ENCODE measurements around the gene ATP13A2. TPM values are rescaled to one million over a fixed set of nuclear protein-coding genes. Genes with fewer than 3 reads are reported as not detected.

ATP13A2 gene
- polyA plus RNA-seq, 1 donor (not counting 4 experiments of a cell fraction or from before 2014, with no cell fraction given), result 19.7 TPM

- Histone ChIP-seq H3K4me1 (ENCODE audit: control insufficient read depth, extremely low read depth, insufficient read depth, low read length) (peaks cover 5% of the 10 kb centered on the region), H3K79me2 (ENCODE audit: control insufficient read depth, insufficient read depth, low read length) (no peaks in the 10 kb centered on the region), H2AFZ (ENCODE audit: control insufficient read depth, low read length) (no peak overlapping the region), H3K27ac (ENCODE audit: control insufficient read depth, insufficient read depth, low read length) (no peak overlapping the region), H4K20me1 (ENCODE audit: control insufficient read depth, extremely low read depth, insufficient read depth, low read length) (no peaks in the 10 kb centered on the region), H3K4me3 (ENCODE audit: control insufficient read depth in 2 of 3, extremely low read depth in 1 of 3, insufficient read depth in 2 of 3, low read depth in 1 of 3, low read length in 3 of 3) (no peak overlapping the region), H3K9me3 (ENCODE audit: control insufficient read depth, low read depth, low read length) (no peaks in the 10 kb centered on the region), H3K36me3 (ENCODE audit: control insufficient read depth in 2 of 2, extremely low read depth in 1 of 2, insufficient read depth in 2 of 2, low read length in 2 of 2) (peaks cover 14 to 27% of the 10 kb centered on the region in 2 experiments), H3K27me3 (ENCODE audit: control insufficient read depth, extremely low read depth, insufficient read depth, low read length) (no peaks in the 10 kb centered on the region), H3K9ac (ENCODE audit: control insufficient read depth, extremely low read depth, insufficient read depth, low read length) (no peak overlapping the region), H3K9me1 (ENCODE audit: control insufficient read depth, extremely low read depth, insufficient read depth, low read length) (no peaks in the 10 kb centered on the region), H3K4me2 (ENCODE audit: control insufficient read depth, extremely low read depth, insufficient read depth, low read depth, low read length) (no peak overlapping the region)
- DNase-seq (ENCODE audit: low read depth, low spot score), result no peak
- dilution Hi-C loops (cut with MboI; ENCODE audit: extremely low pct_ligation_motif_present, low sequenced_read_pairs), result no loop called here
- FAIRE-seq, result no peak
- TF ChIP-seq EZH2 (IDR thresholded peaks at IDR 0.05; ENCODE audit: low read length) (no peak), CTCF (optimal IDR thresholded peaks at IDR 0.05 in 1 of 3, IDR thresholded peaks at IDR 0.05 in 1 of 3, conservative IDR thresholded peaks at IDR 0.05 in 1 of 3; ENCODE audit: extremely low read depth in 1 of 3, insufficient read depth in 2 of 3, low read length in 3 of 3) (no peak)
Observed at GRCh38 chr1:16992102-16992501, 19.6 kb downstream of the ATP13A2 start.

- no peak overlapping the region for H3K9ac ChIP-seq (ENCODE audit: control insufficient read depth, extremely low read depth, insufficient read depth, low read length)
- dilution Hi-C loops (cut with MboI; ENCODE audit: extremely low pct_ligation_motif_present, low sequenced_read_pairs), result no loop called here
- H3K9me1 ChIP-seq (ENCODE audit: control insufficient read depth, extremely low read depth, insufficient read depth, low read length), result no peaks in the 10 kb centered on the region
- peaks cover 14 to 26% of the 10 kb centered on the region in 2 experiments for H3K36me3 ChIP-seq (ENCODE audit: control insufficient read depth in 2 of 2, extremely low read depth in 1 of 2, insufficient read depth in 2 of 2, low read length in 2 of 2)
- no peaks in the 10 kb centered on the region for H3K27me3 ChIP-seq (ENCODE audit: control insufficient read depth, extremely low read depth, insufficient read depth, low read length)
- H3K4me2 ChIP-seq (ENCODE audit: control insufficient read depth, extremely low read depth, insufficient read depth, low read depth, low read length), result no peak overlapping the region
- H3K27ac ChIP-seq (ENCODE audit: control insufficient read depth, insufficient read depth, low read length), result no peak overlapping the region
- no peaks in the 10 kb centered on the region for H3K79me2 ChIP-seq (ENCODE audit: control insufficient read depth, insufficient read depth, low read length)
- no peak for TF ChIP-seq CTCF (optimal IDR thresholded peaks at IDR 0.05 in 1 of 3, IDR thresholded peaks at IDR 0.05 in 1 of 3, conservative IDR thresholded peaks at IDR 0.05 in 1 of 3; ENCODE audit: extremely low read depth in 1 of 3, insufficient read depth in 2 of 3, low read length in 3 of 3)
- TF ChIP-seq EZH2 (IDR thresholded peaks at IDR 0.05; ENCODE audit: low read length), result no peak
- H3K9me3 ChIP-seq (ENCODE audit: control insufficient read depth, low read depth, low read length), result no peaks in the 10 kb centered on the region
- FAIRE-seq, result no peak
- peaks cover 5% of the 10 kb centered on the region for H3K4me1 ChIP-seq (ENCODE audit: control insufficient read depth, extremely low read depth, insufficient read depth, low read length)
- H2AFZ ChIP-seq (ENCODE audit: control insufficient read depth, low read length), result no peak overlapping the region
- no peak overlapping the region for H3K4me3 ChIP-seq (ENCODE audit: control insufficient read depth in 2 of 3, extremely low read depth in 1 of 3, insufficient read depth in 2 of 3, low read depth in 1 of 3, low read length in 3 of 3)
- H4K20me1 ChIP-seq (ENCODE audit: control insufficient read depth, extremely low read depth, insufficient read depth, low read length), result no peaks in the 10 kb centered on the region
- DNase-seq (ENCODE audit: low read depth, low spot score), result no peak
Observed at GRCh38 chr1:16991571-16991970, 20.2 kb downstream of the ATP13A2 start.

Data from keratinocyte (primary cell).